MM.1S (cell line): ENCODE data around the gene RAB22A.

Experiments
- DNase-seq: peaks from one replicate; pipeline ENCODE4 v3.0.0-alpha.2; 2015
- H2AFZ ChIP-seq: fragments of 300-600 bp; sonication (generic); 2 replicates; pipeline ENCODE4 v1.6.0; 2016; ENCODE audit warnings: antibody characterized with exemption, low read length
- H3F3A ChIP-seq: fragments of 300-600 bp; sonication (generic); 2 replicates; pipeline ENCODE4 v1.6.1; 2016; ENCODE audit warnings: mild to moderate bottlenecking, antibody characterized with exemption, low read length, moderate library complexity, mixed read lengths; ENCODE audit not compliant: insufficient read depth
- H3K27ac ChIP-seq: fragments of 300-600 bp; sonication (generic); 2 replicates; pipeline ENCODE4 v1.5.1; 2016; ENCODE audit warnings: mild to moderate bottlenecking, low read length
- H3K27me3 ChIP-seq: fragments of 300-600 bp; sonication (generic); replicated peaks from 2 replicates; pipeline ENCODE4 v1.6.0; 2016; ENCODE audit warnings: low read length; ENCODE audit not compliant: insufficient read depth
- H3K36me3 ChIP-seq: fragments of 300-600 bp; sonication (generic); replicated peaks from 2 replicates; pipeline ENCODE4 v1.6.1; 2016; ENCODE audit warnings: mild to moderate bottlenecking, low read length, mixed read lengths; ENCODE audit not compliant: insufficient read depth
- H3K4me1 ChIP-seq: fragments of 300-600 bp; sonication (generic); 2 replicates; pipeline ENCODE4 v1.6.1; 2016; ENCODE audit warnings: low read length, mixed read lengths
- H3K4me2 ChIP-seq: fragments of 300-600 bp; sonication (generic); 2 replicates; pipeline ENCODE4 v1.6.0; 2016; ENCODE audit warnings: low read depth, low read length
- H3K4me3 ChIP-seq: fragments of 300-600 bp; sonication (generic); 2 replicates; pipeline ENCODE4 v1.5.1; 2016; ENCODE audit warnings: low read length, mixed read lengths
- H3K79me2 ChIP-seq: fragments of 300-600 bp; sonication (generic); 2 replicates; pipeline ENCODE4 v1.6.1; 2016; ENCODE audit warnings: mixed run types, low read length, mixed read lengths
- H3K9ac ChIP-seq: fragments of 300-600 bp; sonication (generic); 2 replicates; pipeline ENCODE4 v1.6.1; 2016; ENCODE audit warnings: low read length, mixed read lengths
- H3K9me2 ChIP-seq: fragments of 300-600 bp; sonication (generic); replicated peaks from 2 replicates; pipeline ENCODE4 v1.6.1; 2016; ENCODE audit warnings: mild to moderate bottlenecking, low read length, mixed read lengths; ENCODE audit not compliant: insufficient read depth
- H3K9me3 ChIP-seq: fragments of 300-600 bp; sonication (generic); replicated peaks from 2 replicates; pipeline ENCODE4 v1.6.1; 2016; ENCODE audit warnings: mild to moderate bottlenecking, low read length, mixed read lengths; ENCODE audit not compliant: insufficient read depth
- H4K20me1 ChIP-seq: fragments of 300-600 bp; sonication (generic); 2 replicates; pipeline ENCODE4 v1.6.1; 2016; ENCODE audit warnings: mild to moderate bottlenecking, low read length, moderate library complexity, mixed read lengths; ENCODE audit not compliant: insufficient read depth
- EZH2 ChIP-seq: fragments of 300-600 bp; sonication (generic); optimal IDR thresholded peaks from 2 replicates; pipeline ENCODE3; 2017; ENCODE audit warnings: low read depth, mild to moderate bottlenecking, antibody characterized with exemption, low read length, mixed read lengths
- EZH2phosphoT487 ChIP-seq: fragments of 300-600 bp; sonication (generic); IDR thresholded peaks from 2 replicates; pipeline ENCODE4 v1.6.1; 2018; ENCODE audit warnings: antibody characterized with exemption, low read length
- TF ChIP-seq, protein P1 (sequence below): fragments of 300-600 bp; sonication (generic); IDR thresholded peaks from 2 replicates; pipeline ENCODE4 v1.5.1; 2016; ENCODE audit warnings: antibody characterized with exemption, low read length, mixed read lengths

The RAB22A gene

GRCh38 chr20:58402827-58403226, 93.3 kb downstream of the RAB22A start:
- TF ChIP-seq EZH2, result no peak
- TF ChIP-seq, protein P1, sequence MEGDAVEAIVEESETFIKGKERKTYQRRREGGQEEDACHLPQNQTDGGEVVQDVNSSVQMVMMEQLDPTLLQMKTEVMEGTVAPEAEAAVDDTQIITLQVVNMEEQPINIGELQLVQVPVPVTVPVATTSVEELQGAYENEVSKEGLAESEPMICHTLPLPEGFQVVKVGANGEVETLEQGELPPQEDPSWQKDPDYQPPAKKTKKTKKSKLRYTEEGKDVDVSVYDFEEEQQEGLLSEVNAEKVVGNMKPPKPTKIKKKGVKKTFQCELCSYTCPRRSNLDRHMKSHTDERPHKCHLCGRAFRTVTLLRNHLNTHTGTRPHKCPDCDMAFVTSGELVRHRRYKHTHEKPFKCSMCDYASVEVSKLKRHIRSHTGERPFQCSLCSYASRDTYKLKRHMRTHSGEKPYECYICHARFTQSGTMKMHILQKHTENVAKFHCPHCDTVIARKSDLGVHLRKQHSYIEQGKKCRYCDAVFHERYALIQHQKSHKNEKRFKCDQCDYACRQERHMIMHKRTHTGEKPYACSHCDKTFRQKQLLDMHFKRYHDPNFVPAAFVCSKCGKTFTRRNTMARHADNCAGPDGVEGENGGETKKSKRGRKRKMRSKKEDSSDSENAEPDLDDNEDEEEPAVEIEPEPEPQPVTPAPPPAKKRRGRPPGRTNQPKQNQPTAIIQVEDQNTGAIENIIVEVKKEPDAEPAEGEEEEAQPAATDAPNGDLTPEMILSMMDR, result no peak
- peaks cover 5% of the 10 kb centered on the region; the same call in 1 of the 2 replicates for H3F3A ChIP-seq
- no peaks in the 10 kb centered on the region for H3K27me3 ChIP-seq
- H3K79me2 ChIP-seq, result peaks cover 99% of the 10 kb centered on the region
- H3K9ac ChIP-seq, result no peak overlapping the region
- H3K9me2 ChIP-seq, result no peaks in the 10 kb centered on the region
- no peak for DNase-seq
- no peak overlapping the region for H2AFZ ChIP-seq
- H4K20me1 ChIP-seq, result peaks cover 75% of the 10 kb centered on the region
- peaks cover 5% of the 10 kb centered on the region; the same call in 1 of the 2 replicates for H3K4me1 ChIP-seq
- H3K4me3 ChIP-seq, result no peak overlapping the region
- no peaks in the 10 kb centered on the region for H3K36me3 ChIP-seq
- no peaks in the 10 kb centered on the region for H3K9me3 ChIP-seq
- no peak overlapping the region for H3K27ac ChIP-seq
- no peak overlapping the region for H3K4me2 ChIP-seq

DNA sequence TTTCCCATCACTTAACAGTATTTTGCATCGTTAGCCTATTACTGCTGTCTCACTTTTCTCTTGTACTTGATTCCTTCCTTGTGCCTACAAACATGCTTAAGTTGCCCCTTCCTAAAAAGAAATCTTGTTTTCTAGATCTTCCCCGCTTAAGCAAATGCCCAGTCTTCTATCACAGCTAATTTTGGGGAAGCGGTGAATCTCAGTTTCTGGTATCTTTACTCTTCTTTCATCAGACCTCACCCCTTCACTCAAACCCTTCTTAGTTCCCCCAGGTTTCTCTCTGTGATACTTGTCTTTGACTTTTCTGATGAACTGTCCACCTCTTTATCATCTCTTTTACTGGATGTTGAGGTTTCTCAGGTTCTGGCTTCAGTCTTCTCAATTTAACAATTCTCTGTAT, 93.8 kb downstream of the RAB22A start:
- Histone ChIP-seq H3K27ac (no peak overlapping the region), H3K27me3 (no peaks in the 10 kb centered on the region), H3K9ac (no peak overlapping the region), H2AFZ (no peak overlapping the region), H3K79me2 (peaks cover 99% of the 10 kb centered on the region), H3F3A (peaks cover 6% of the 10 kb centered on the region; the same call in 1 of the 2 replicates), H3K4me2 (no peak overlapping the region), H4K20me1 (peaks cover 75% of the 10 kb centered on the region), H3K9me3 (no peaks in the 10 kb centered on the region), H3K4me3 (no peak overlapping the region), H3K4me1 (peaks cover 8% of the 10 kb centered on the region), H3K36me3 (no peaks in the 10 kb centered on the region), H3K9me2 (no peaks in the 10 kb centered on the region)
- TF ChIP-seq EZH2phosphoT487 (no peak), EZH2 (no peak)
- TF ChIP-seq, protein P1, result no peak
- DNase-seq, result no peak

DNA sequence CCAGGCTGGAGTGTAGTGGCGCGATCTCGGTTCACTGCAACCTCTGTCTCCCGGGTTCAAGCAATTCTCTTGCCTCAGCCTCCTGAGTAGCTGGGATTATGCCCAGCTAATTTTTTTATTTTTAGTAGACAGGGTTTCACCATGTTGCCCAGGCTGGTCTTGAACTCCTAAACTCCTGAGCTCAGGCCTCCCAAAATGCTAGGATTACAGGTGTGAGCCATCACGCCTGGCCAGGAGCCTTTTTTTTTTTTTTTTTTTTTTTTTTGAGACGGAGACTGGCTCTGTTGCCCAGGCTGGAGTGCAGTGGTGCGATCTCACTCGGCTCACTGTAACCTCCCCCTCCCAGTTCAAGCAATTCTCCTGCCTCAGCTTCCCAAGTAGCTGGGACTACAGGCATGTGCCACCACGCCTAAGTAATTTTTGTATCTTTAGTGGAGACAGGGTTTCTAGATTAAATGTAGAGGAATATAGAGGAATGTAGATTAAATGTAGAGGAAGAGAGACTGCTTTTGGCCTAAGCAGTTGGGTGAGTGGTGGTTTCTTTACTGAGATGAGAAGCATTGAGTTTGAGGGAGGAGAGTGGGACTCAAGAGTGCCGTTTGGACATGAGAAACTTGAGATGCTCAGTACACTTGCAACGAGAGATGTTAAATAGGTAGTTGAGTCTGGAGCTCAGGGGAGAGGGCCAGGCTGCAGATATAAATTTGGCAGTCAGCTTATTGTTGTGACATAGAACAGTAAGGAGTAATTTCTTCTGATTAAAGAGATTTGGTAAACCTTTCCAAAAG, 96.2 kb downstream of the RAB22A start:
- H3K27ac ChIP-seq, result no peak overlapping the region
- no peaks in the 10 kb centered on the region for H3K27me3 ChIP-seq
- peaks cover 21% of the 10 kb centered on the region for H3K4me1 ChIP-seq

DNA sequence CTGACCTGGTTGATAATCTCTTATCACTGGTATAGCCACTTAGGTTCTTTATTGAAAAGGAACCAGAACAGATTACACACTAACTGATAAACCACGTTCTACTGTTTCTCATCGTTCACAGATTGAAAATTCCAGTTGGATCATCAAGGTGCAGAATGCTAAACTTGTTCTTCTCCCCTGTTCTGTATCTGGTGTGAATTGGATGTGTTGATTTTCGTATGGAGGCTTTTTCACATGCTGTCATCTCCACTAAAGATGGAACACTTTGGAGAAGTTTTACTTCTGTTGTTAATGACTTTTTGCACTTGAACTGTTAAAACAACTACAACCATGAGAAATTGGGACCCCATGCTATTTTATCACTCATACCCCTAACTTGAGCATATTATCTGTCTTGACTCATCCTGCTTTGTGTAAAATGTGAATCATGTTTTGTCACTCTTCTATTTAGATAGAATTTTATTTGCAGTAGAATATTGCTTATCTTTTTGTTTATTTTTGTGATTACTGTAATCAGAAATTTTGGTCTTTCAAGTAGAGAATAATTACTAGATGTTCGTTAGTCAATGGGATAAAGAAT, 97.0 kb downstream of the RAB22A start:
- no peaks in the 10 kb centered on the region for H3K36me3 ChIP-seq
- no peak for DNase-seq
- H4K20me1 ChIP-seq, result peaks cover 80% of the 10 kb centered on the region
- H3K27ac ChIP-seq, result no peak overlapping the region
- H3K9me3 ChIP-seq, result no peaks in the 10 kb centered on the region
- H3K4me1 ChIP-seq, result peaks cover 21% of the 10 kb centered on the region
- no peak overlapping the region for H2AFZ ChIP-seq
- TF ChIP-seq, protein P1, result no peak
- TF ChIP-seq EZH2, result no peak
- TF ChIP-seq EZH2phosphoT487, result no peak
- peaks cover 6% of the 10 kb centered on the region; the same call in 1 of the 2 replicates for H3F3A ChIP-seq
- no peak overlapping the region for H3K9ac ChIP-seq
- H3K4me2 ChIP-seq, result no peak overlapping the region
- H3K27me3 ChIP-seq, result no peaks in the 10 kb centered on the region
- H3K9me2 ChIP-seq, result no peaks in the 10 kb centered on the region
- no peak overlapping the region for H3K4me3 ChIP-seq
- H3K79me2 ChIP-seq, result peaks cover 99% of the 10 kb centered on the region

More for the DNA sequence above, 96.2 kb downstream of the RAB22A start:
- no peak for TF ChIP-seq EZH2
- no peaks in the 10 kb centered on the region for H3K36me3 ChIP-seq
- H3K4me3 ChIP-seq, result no peak overlapping the region
- peaks cover 99% of the 10 kb centered on the region for H3K79me2 ChIP-seq
- H3K9me3 ChIP-seq, result no peaks in the 10 kb centered on the region
- peaks cover 76% of the 10 kb centered on the region for H4K20me1 ChIP-seq
- H2AFZ ChIP-seq, result no peak overlapping the region
- no peak overlapping the region for H3K4me2 ChIP-seq
- no peaks in the 10 kb centered on the region for H3K9me2 ChIP-seq
- H3K9ac ChIP-seq, result no peak overlapping the region
- H3F3A ChIP-seq, result peaks cover 6% of the 10 kb centered on the region; the same call in 1 of the 2 replicates
- no peak for DNase-seq
